Pancreas (tissue), 10 donors: ENCODE results near the gene ITGA1. TPM values are rescaled to one million over a fixed set of nuclear protein-coding genes. Genes with fewer than 3 reads are reported as not detected.
A peak's percentile ranks its signal among the peaks of the same experiment; 100 is the strongest.
"Not testable (repeated sequence)": the region's sequence is repeated elsewhere in the genome, so short reads cannot be mapped to it uniquely, and the experiment has no call there.

Experiments
- ATAC-seq, 4 donors: fragments of 200-7000 bp; cut with Tn5 transposase; one replicate each; pipeline versions ENCODE4 v1.8.0 to v1.9.1; 2020; ENCODE audit warnings: mild to moderate bottlenecking in 4 of 4, moderate library complexity in 4 of 4
- DNase-seq, 6 donors: peaks; one replicate each; pipeline ENCODE4 v3.0.0-alpha.2; 2020
- FAIRE-seq: peaks from 2 replicates; lab custom pipeline; 2012; peaks lifted over from hg19 to GRCh38; lab: Jason Lieb, UNC
- H3K27ac ChIP-seq, 4 donors: fragments of 200-600 bp; sonication (generic); 1 replicate in 3 of 4; 2 replicates in 1 of 4; pipeline versions ENCODE4 v1.5.0 to v1.8.0; 2020
- H3K27me3 ChIP-seq, 4 donors: fragments of 200-600 bp; one replicate each; pipeline ENCODE4 v1.8.0; 2021
- H3K36me3 ChIP-seq, 3 donors: fragments of 200-600 bp; sonication (generic) in 1 of 3; one replicate each; pipeline versions ENCODE4 v1.5.0 to v1.8.0; 2020 to 2021
- H3K4me1 ChIP-seq, 3 donors: fragments of 200-600 bp; one replicate each; pipeline ENCODE4 v1.8.0; 2021
- H3K4me3 ChIP-seq, 4 donors: fragments of 200-600 bp; sonication (generic) in 2 of 4; one replicate each; pipeline versions ENCODE4 v1.5.0 to v1.8.0; 2020 to 2021
- H3K9me3 ChIP-seq, 4 donors: fragments of 200-600 bp; one replicate each; pipeline ENCODE4 v1.8.0; 2021
- WGBS, 2 donors: extraction: QIAGEN DNeasy Blood & Tissue Kit; methylation state at CpG; one replicate each; pipeline ENCODE4 v1.1.7; 2013; 5-methylcytosine and 5-hydroxymethylcytosine counted together
- intact Hi-C, 3 donors: fragments of 100-400 bp; cut with DNase I; formaldehyde crosslinking; loops; one replicate each; pipeline versions ENCODE4 v1.11.1 to v1.14.2; 2022
- polyA plus RNA-seq, 2 donors: library from polyadenylated mRNA; stranded (reverse); fragments of 200-250 nt; gene quantifications; one replicate each; pipeline ENCODE4 v1.2.3, GENCODE V29; 2013
- total RNA-seq, 6 donors: library from RNA; stranded (reverse); fragmentation: NEBNext Ultra II Directional in 4 of 6; extraction: Animal tissue kit (Norgen Biotek cat#: 25700) in 4 of 6; gene quantifications; one replicate each; pipeline versions ENCODE4 v1.2.1 to v1.2.4, GENCODE V29; 2021 to 2023
- TF ChIP-seq, protein P1 (sequence below), 4 donors: fragments of 200-600 bp; sonication (generic) in 3 of 4; IDR thresholded peaks; one replicate each; pipeline versions ENCODE4 v1.5.0 to v1.8.0; 2021; ENCODE audit warnings: antibody characterized with exemption in 4 of 4
- donor health status: healthy with polysubstance abuse.
- donor health status: DM: no; HTN: no; CAD: no; lungs with moderate emphysema.
- donor health status: DM: no; HTN: no; CAD: no.
- donor health status: control.
- donor health status: control.
- donor health status: Bipolar disorder and iron deficiency.
- donor health status: DM: yes; HTN: yes; CAD: no.
- donor health status: DM: no; HTN: no; CAD: no.
- donor health status: DM: no; HTN: no; CAD: no.
- donor health status: DM: yes; HTN: yes; CAD: no.

Gene ITGA1
- total and polyA plus RNA-seq, 8 donors: 1.9 to 18.3 (median 6.3) TPM

GRCh38 chr5:52810426-52810825, 22.7 kb downstream of the ITGA1 start:
- H3K27ac ChIP-seq: no peak overlapping the region

DNA sequence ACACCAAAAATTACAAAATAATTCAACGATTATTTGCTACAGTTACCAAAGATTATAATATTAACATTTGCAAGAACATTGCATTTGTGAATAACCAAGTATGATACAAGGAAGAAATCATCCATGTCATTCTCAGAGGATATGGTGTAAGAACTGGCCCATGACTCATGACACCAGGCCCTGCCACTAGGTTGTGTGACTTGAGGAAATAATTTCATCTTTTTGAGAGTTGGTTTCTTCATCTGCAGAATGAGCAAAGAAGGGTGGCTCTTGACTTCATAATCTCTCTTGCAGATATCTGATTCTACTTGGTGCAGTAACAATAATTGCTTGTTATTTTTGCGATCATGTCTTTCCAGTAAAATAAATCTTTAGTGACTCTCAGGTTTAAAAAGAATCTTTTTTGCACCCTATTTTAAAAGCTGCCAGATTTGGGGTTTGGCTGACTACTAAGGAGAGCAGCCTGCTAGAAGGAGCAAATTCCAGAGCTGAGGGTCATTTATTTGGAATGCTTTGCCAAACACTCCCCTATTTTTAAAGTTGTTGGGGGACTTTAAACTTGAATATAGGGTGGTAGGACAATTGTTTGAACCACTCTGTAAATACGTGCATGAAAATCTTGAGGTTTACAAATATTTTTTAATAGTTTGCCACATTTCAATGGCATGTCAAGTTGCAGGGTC, 23.5 kb downstream of the ITGA1 start:
- 66 to 86% methylated on average over 3 of the region's 3 CpGs for WGBS, 2 donors
- Histone ChIP-seq H3K27me3 (no peaks in the 10 kb centered on the region), H3K27ac (no peak overlapping the region), H3K4me3 (no peak overlapping the region), H3K36me3 (no peaks in the 10 kb centered on the region), H3K9me3 (no peaks in the 10 kb centered on the region), H3K4me1 (no peaks in the 10 kb centered on the region)
- ATAC-seq: peak in 2 of 4 donors; percentile 27 to 67
- TF ChIP-seq, protein P1, sequence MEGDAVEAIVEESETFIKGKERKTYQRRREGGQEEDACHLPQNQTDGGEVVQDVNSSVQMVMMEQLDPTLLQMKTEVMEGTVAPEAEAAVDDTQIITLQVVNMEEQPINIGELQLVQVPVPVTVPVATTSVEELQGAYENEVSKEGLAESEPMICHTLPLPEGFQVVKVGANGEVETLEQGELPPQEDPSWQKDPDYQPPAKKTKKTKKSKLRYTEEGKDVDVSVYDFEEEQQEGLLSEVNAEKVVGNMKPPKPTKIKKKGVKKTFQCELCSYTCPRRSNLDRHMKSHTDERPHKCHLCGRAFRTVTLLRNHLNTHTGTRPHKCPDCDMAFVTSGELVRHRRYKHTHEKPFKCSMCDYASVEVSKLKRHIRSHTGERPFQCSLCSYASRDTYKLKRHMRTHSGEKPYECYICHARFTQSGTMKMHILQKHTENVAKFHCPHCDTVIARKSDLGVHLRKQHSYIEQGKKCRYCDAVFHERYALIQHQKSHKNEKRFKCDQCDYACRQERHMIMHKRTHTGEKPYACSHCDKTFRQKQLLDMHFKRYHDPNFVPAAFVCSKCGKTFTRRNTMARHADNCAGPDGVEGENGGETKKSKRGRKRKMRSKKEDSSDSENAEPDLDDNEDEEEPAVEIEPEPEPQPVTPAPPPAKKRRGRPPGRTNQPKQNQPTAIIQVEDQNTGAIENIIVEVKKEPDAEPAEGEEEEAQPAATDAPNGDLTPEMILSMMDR (IDR thresholded peaks at IDR 0.05): no peak
- DNase-seq: no peak
- no peak for FAIRE-seq
- intact Hi-C loops: no loop called here

More at GRCh38 chr5:52810426-52810825, 22.7 kb downstream of the ITGA1 start:
- DNase-seq (no peak), ATAC-seq (no peak), FAIRE-seq (no peak)
- H3K9me3 ChIP-seq: no peaks in the 10 kb centered on the region
- H3K4me1 ChIP-seq: no peaks in the 10 kb centered on the region
- intact Hi-C loops: no loop called here
- no peak overlapping the region for H3K4me3 ChIP-seq
- 46 to 100% methylated on average over 1 of the region's 1 CpG for WGBS, 2 donors
- TF ChIP-seq, protein P1 (IDR thresholded peaks at IDR 0.05): no peak
- H3K27me3 ChIP-seq: no peaks in the 10 kb centered on the region
- H3K36me3 ChIP-seq: no peaks in the 10 kb centered on the region

- WGBS, 2 donors: 63 to 66% methylated on average over 4 of the region's 4 CpGs
- Histone ChIP-seq H3K4me1 (no peaks in the 10 kb centered on the region), H3K4me3 (no peak overlapping the region), H3K36me3 (no peaks in the 10 kb centered on the region), H3K27me3 (no peaks in the 10 kb centered on the region), H3K9me3 (no peaks in the 10 kb centered on the region), H3K27ac (no peak overlapping the region)
- DNase-seq: no peak
- ATAC-seq: no peak
- FAIRE-seq: no peak
- TF ChIP-seq, protein P1 (IDR thresholded peaks at IDR 0.05): no peak
- intact Hi-C loops: no loop called here
These were observed 26.8 kb downstream of the ITGA1 start for GRCh38 chr5:52814352-52815148.

DNA sequence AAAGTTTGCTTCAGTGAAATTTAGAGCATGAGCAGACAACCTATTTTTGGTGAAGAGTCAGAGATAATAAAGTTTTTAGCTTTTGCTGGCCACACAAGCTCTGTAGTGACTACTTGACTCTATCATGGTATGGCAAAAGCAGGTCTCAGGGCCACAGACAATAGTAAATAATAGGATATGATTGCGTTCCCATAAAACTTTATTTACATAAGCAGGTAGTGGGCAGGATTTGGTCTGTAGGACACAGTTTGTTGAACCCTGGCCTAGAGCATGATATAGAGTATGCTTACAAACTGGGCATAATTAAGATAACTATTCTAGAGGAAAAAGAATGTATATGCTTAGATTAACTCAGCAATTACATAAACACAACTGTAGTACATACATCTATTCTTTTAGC, 30.1 kb downstream of the ITGA1 start:
- no peak overlapping the region for H3K4me3 ChIP-seq
- no peaks in the 10 kb centered on the region for H3K4me1 ChIP-seq
- no peak overlapping the region for H3K27ac ChIP-seq
- FAIRE-seq: no peak
- no peaks in the 10 kb centered on the region for H3K27me3 ChIP-seq
- 53 to 58% methylated on average over 1 of the region's 1 CpG for WGBS, 2 donors
- intact Hi-C loops: no loop called here
- no peak for ATAC-seq
- H3K36me3 ChIP-seq: no peaks in the 10 kb centered on the region
- TF ChIP-seq, protein P1 (IDR thresholded peaks at IDR 0.05): no peak
- DNase-seq: no peak
- H3K9me3 ChIP-seq: no peaks in the 10 kb centered on the region

- Histone ChIP-seq H3K36me3 (no peaks in the 10 kb centered on the region), H3K4me1 (no peaks in the 10 kb centered on the region), H3K27ac (no peak overlapping the region), H3K27me3 (no peaks in the 10 kb centered on the region), H3K4me3 (no peak overlapping the region), H3K9me3 (no peaks in the 10 kb centered on the region)
- DNase-seq: no peak
- intact Hi-C loops: no loop called here
- WGBS, 2 donors: 93 to 95% methylated on average over 1 of the region's 1 CpG
- TF ChIP-seq, protein P1 (IDR thresholded peaks at IDR 0.05): no peak
- FAIRE-seq: no peak
- no peak for ATAC-seq
These were observed 30.6 kb downstream of the ITGA1 start for GRCh38 chr5:52818360-52818759.

DNA sequence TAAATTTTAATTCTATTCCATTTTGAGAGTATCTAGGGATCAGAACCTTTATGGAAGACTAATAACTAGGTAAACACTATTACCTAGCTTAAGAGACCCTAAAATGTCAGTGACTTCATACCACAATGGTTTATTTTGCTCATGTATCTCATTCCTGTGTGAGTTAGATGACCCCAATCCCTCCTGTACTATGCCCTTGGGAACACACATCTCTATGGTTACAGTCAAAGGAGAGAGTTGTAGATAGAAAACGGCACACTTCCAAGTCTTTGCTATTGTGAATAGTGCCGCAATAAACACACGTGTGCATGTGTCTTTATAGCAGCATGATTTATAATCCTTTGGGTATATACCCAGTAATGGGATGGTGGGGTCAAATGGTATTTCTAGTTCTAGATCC, 31.1 kb downstream of the ITGA1 start:
- H3K36me3 ChIP-seq, H3K4me3 ChIP-seq, H3K27ac ChIP-seq, H3K4me1 ChIP-seq, DNase-seq, H3K27me3 ChIP-seq, intact Hi-C loops, FAIRE-seq, ATAC-seq, H3K9me3 ChIP-seq: not testable (repeated sequence)
- 77 to 89% methylated on average over 3 of the region's 3 CpGs for WGBS, 2 donors
